HG03558 (cell line): ENCODE measurements around the gene PRKAR1B.

ENCODE experiments used
- ATAC-seq: cut with Tn5 transposase; IDR thresholded peaks from one replicate; pipeline ENCODE4 v1.9.1; 2021; ENCODE audit warnings: moderate number of reproducible peaks; ENCODE audit not compliant: unreplicated experiment; ENCODE audit errors: extremely low read depth

The PRKAR1B gene

GRCh38 chr7:596071-596818 lies 130.8 kb downstream of the PRKAR1B start:
- ATAC-seq, result no peak

GRCh38 chr7:595621-596010 lies 131.5 kb downstream of the PRKAR1B start:
- no peak for ATAC-seq

- ATAC-seq, result no peak
Measured at GRCh38 chr7:594920-595620, 132.0 kb downstream of the PRKAR1B start.

GRCh38 chr7:594212-594913 lies 132.7 kb downstream of the PRKAR1B start:
- ATAC-seq, result no peak

- ATAC-seq, result no peak
Measured at GRCh38 chr7:593324-594115, 133.6 kb downstream of the PRKAR1B start.

GRCh38 chr7:591856-592628 lies 135.0 kb downstream of the PRKAR1B start:
- ATAC-seq, result no peak

- no peak for ATAC-seq
Measured at GRCh38 chr7:590731-591551, 136.1 kb downstream of the PRKAR1B start.

- no peak for ATAC-seq
Measured at GRCh38 chr7:589781-590575, 137.1 kb downstream of the PRKAR1B start.

- no peak for ATAC-seq
Measured at GRCh38 chr7:587767-588166, 139.3 kb downstream of the PRKAR1B start.

GRCh38 chr7:586494-586893 lies 140.6 kb downstream of the PRKAR1B start:
- no peak for ATAC-seq

GRCh38 chr7:585873-586272 lies 141.2 kb downstream of the PRKAR1B start:
- ATAC-seq, result no peak

- no peak for ATAC-seq
Measured at GRCh38 chr7:585229-585711, 141.8 kb downstream of the PRKAR1B start.

GRCh38 chr7:584820-585219 lies 142.3 kb downstream of the PRKAR1B start:
- no peak for ATAC-seq

GRCh38 chr7:584122-584465 lies 143.0 kb downstream of the PRKAR1B start:
- ATAC-seq, result no peak

GRCh38 chr7:583410-584121 lies 143.5 kb downstream of the PRKAR1B start:
- ATAC-seq, result no peak

- ATAC-seq, result no peak
Measured at GRCh38 chr7:582931-583330, 144.2 kb downstream of the PRKAR1B start.

GRCh38 chr7:582081-582835 lies 144.8 kb downstream of the PRKAR1B start:
- no peak for ATAC-seq
